Parathyroid adenoma (tissue), 2 donors: ENCODE measurements around the gene BAZ1B.

ENCODE experiments used
- H2AFZ ChIP-seq: fragments of 300-600 bp; sonication (generic); one replicate; pipeline ENCODE4 v1.7.0; 2017; ENCODE audit warnings: antibody characterized with exemption, mild to moderate bottlenecking
- H3K27ac ChIP-seq: fragments of 300-600 bp; sonication (generic); one replicate; pipeline ENCODE4 v1.7.0; 2017
- H3K27me3 ChIP-seq: fragments of 300-600 bp; sonication (generic); one replicate; pipeline ENCODE4 v1.7.0; 2017; ENCODE audit warnings: low read length; ENCODE audit not compliant: control insufficient read depth, insufficient read depth
- H3K36me3 ChIP-seq: fragments of 300-600 bp; sonication (generic); one replicate; pipeline ENCODE4 v1.7.0; 2017; ENCODE audit warnings: low read length; ENCODE audit not compliant: control insufficient read depth, insufficient read depth
- H3K4me1 ChIP-seq: fragments of 300-600 bp; sonication (generic); one replicate; pipeline ENCODE4 v1.7.0; 2017; ENCODE audit warnings: control low read depth
- H3K4me2 ChIP-seq: fragments of 300-600 bp; sonication (generic); one replicate; pipeline ENCODE4 v1.7.0; 2017; ENCODE audit warnings: low read length
- H3K4me3 ChIP-seq: fragments of 300-600 bp; sonication (generic); one replicate; pipeline ENCODE4 v1.7.0; 2017; ENCODE audit warnings: low read depth, low read length
- H3K79me2 ChIP-seq: fragments of 300-600 bp; sonication (generic); one replicate; pipeline ENCODE4 v1.7.0; 2017; ENCODE audit warnings: control low read depth
- H3K9ac ChIP-seq: fragments of 300-600 bp; sonication (generic); one replicate; pipeline ENCODE4 v1.7.0; 2017; ENCODE audit warnings: mild to moderate bottlenecking
- H3K9me3 ChIP-seq: fragments of 300-600 bp; sonication (generic); one replicate; pipeline ENCODE4 v1.7.0; 2017; ENCODE audit warnings: low read length; ENCODE audit not compliant: control insufficient read depth
- CTCF ChIP-seq: fragments of 300-600 bp; sonication (generic); IDR thresholded peaks from one replicate; pipeline ENCODE4 v1.7.0; 2017; ENCODE audit warnings: antibody characterized with exemption, mild to moderate bottlenecking
- donor health status: primary hyperparathyroidism.

Gene BAZ1B

GRCh38 chr7:73522105-73522872 is at the start of gene BAZ1B:
TSS of gene BAZ1B (minus strand) at chr7:73522293. CDS start at chr7:73521933, 360 bp downstream.
- Histone ChIP-seq H3K27ac (peak within 1 kb of the TSS; percentile 90), H3K36me3 (no peaks in the 10 kb centered on the region), H3K9ac (peak within 1 kb of the TSS; percentile 40), H3K4me2 (peak within 1 kb of the TSS; percentile 83), H2AFZ (peak within 1 kb of the TSS; percentile 93), H3K4me1 (peaks cover 10% of the 10 kb centered on the region), H3K27me3 (no peaks in the 10 kb centered on the region), H3K79me2 (peaks cover 16% of the 10 kb centered on the region), H3K9me3 (no peaks in the 10 kb centered on the region), H3K4me3 (peak within 1 kb of the TSS; percentile 80)
- TF ChIP-seq CTCF: peak; percentile 33

GRCh38 chr7:73570977-73571376 is 48.9 kb upstream of the BAZ1B start:
- Histone ChIP-seq H3K79me2 (no peaks in the 10 kb centered on the region), H3K4me3 (no peak overlapping the region), H3K4me2 (no peak overlapping the region), H3K4me1 (no peaks in the 10 kb centered on the region), H2AFZ (no peak overlapping the region), H3K9me3 (no peaks in the 10 kb centered on the region), H3K9ac (no peak overlapping the region), H3K27me3 (no peaks in the 10 kb centered on the region), H3K27ac (no peak overlapping the region), H3K36me3 (no peaks in the 10 kb centered on the region)
- TF ChIP-seq CTCF: no peak

- Histone ChIP-seq H3K4me2 (no peak overlapping the region), H3K4me1 (no peaks in the 10 kb centered on the region), H2AFZ (no peak overlapping the region), H3K4me3 (no peak overlapping the region), H3K79me2 (no peaks in the 10 kb centered on the region), H3K9ac (no peak overlapping the region), H3K27ac (no peak overlapping the region), H3K36me3 (no peaks in the 10 kb centered on the region), H3K27me3 (no peaks in the 10 kb centered on the region), H3K9me3 (no peaks in the 10 kb centered on the region)
- no peak for TF ChIP-seq CTCF
Measured at GRCh38 chr7:73570521-73570920, 48.4 kb upstream of the BAZ1B start.

- H3K4me1 ChIP-seq: no peaks in the 10 kb centered on the region
- no peak overlapping the region for H2AFZ ChIP-seq
- H3K9me3 ChIP-seq: no peaks in the 10 kb centered on the region
- H3K4me3 ChIP-seq: no peak overlapping the region
- no peak for TF ChIP-seq CTCF
- H3K27ac ChIP-seq: no peak overlapping the region
- no peaks in the 10 kb centered on the region for H3K36me3 ChIP-seq
- no peak overlapping the region for H3K9ac ChIP-seq
- no peaks in the 10 kb centered on the region for H3K79me2 ChIP-seq
- H3K27me3 ChIP-seq: no peaks in the 10 kb centered on the region
- no peak overlapping the region for H3K4me2 ChIP-seq
Measured at GRCh38 chr7:73569042-73569608, 47.0 kb upstream of the BAZ1B start.
